HL-60/S4 (cell line): Measurements from ENCODE around the gene DIAPH3.
"Not testable (repeated sequence)": the region's sequence is repeated elsewhere in the genome, so short reads cannot be mapped to it uniquely, and the experiment has no call there.

Experiments used
- in situ Hi-C: fragments of 300-500 bp; cut with MboI; formaldehyde crosslinking; loops from 2 replicates; pipeline ENCODE4 v1.14.3; 2022; ENCODE audit warnings: low sequenced_read_pairs

DIAPH3 gene, protein sequence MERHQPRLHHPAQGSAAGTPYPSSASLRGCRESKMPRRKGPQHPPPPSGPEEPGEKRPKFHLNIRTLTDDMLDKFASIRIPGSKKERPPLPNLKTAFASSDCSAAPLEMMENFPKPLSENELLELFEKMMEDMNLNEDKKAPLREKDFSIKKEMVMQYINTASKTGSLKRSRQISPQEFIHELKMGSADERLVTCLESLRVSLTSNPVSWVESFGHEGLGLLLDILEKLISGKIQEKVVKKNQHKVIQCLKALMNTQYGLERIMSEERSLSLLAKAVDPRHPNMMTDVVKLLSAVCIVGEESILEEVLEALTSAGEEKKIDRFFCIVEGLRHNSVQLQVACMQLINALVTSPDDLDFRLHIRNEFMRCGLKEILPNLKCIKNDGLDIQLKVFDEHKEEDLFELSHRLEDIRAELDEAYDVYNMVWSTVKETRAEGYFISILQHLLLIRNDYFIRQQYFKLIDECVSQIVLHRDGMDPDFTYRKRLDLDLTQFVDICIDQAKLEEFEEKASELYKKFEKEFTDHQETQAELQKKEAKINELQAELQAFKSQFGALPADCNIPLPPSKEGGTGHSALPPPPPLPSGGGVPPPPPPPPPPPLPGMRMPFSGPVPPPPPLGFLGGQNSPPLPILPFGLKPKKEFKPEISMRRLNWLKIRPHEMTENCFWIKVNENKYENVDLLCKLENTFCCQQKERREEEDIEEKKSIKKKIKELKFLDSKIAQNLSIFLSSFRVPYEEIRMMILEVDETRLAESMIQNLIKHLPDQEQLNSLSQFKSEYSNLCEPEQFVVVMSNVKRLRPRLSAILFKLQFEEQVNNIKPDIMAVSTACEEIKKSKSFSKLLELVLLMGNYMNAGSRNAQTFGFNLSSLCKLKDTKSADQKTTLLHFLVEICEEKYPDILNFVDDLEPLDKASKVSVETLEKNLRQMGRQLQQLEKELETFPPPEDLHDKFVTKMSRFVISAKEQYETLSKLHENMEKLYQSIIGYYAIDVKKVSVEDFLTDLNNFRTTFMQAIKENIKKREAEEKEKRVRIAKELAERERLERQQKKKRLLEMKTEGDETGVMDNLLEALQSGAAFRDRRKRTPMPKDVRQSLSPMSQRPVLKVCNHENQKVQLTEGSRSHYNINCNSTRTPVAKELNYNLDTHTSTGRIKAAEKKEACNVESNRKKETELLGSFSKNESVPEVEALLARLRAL

DNA sequence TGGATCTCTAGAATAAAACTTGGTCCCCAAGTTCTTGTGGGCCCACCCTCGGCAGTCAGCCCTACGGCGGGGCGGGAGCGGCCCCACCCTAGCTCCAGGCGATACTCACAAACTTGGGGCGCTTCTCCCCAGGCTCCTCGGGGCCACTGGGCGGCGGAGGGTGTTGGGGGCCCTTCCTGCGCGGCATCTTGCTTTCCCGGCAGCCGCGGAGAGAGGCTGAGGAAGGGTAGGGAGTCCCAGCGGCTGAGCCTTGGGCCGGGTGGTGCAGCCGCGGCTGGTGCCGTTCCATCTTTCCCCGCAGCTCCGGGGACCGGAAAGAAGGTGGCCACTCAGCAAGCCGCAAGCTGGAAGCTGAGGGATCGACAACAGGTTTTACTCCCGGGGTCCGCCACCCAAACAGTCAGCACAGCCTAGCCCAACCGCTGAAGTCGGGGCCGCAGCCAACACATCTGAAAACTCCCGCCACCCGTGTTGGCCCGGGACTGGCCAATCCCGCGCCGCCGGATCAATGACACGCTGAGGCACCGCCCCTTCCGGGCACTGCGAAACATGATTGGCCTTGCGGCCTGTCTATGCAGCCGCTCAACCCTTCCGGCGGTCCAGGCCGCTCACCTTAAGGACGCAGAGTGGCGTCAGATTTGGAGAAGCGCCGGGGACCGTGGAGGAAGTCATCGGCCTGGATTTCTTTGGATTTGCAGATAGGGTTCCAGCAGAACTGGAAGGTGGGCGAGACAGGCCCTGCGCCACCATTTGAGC lies at the start of gene DIAPH3:
TSS of gene DIAPH3 (minus strand) at position 451 of the 756 bp plus-strand sequence. CDS start at position 289, 162 bp downstream.
- in situ Hi-C loops: no loop called here

DNA sequence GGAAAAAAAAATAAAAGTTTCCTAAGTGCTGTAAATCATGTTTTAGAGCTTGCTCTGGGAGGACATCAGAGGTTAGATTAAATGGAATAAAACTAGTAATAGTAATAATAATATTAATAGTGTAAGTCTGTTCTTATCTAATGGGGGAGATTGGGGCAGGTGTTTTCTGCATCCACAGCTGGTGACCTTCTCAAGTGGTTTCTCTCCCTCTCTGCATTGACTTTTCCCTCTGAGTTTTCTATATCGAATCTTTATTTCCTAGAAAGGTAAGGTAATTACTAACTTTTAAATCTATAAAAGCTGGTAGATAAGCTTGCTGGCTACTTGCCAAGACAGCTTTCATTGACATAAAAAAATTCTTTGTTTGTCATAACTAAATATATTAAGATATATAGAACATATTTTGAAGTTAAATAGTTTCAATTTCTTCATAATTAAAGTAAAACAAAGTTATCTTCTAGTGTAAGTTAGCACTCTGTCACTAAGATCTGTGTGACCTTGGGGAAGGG lies 49.6 kb upstream of the DIAPH3 start:
- in situ Hi-C loops: no loop called here

DNA sequence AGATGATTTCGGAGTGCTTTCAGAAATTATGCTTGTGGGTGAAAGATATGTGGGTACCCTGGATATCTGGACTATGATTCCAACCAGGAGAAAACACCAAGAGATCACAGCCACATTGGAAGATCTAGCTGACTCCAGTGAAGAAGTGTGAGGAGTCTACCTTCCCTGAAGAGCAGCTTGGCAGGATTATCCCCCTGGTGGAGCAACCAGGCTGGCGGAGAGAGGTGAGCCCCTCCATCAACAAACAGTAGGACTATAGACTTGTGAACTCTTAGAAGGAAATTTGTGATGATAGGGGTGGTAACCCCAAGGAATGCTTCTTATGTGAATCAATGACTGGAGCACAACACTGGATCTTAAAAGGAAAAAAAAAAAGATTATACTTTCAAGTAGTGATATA lies 47.8 kb upstream of the DIAPH3 start:
- in situ Hi-C loops: no loop called here

DNA sequence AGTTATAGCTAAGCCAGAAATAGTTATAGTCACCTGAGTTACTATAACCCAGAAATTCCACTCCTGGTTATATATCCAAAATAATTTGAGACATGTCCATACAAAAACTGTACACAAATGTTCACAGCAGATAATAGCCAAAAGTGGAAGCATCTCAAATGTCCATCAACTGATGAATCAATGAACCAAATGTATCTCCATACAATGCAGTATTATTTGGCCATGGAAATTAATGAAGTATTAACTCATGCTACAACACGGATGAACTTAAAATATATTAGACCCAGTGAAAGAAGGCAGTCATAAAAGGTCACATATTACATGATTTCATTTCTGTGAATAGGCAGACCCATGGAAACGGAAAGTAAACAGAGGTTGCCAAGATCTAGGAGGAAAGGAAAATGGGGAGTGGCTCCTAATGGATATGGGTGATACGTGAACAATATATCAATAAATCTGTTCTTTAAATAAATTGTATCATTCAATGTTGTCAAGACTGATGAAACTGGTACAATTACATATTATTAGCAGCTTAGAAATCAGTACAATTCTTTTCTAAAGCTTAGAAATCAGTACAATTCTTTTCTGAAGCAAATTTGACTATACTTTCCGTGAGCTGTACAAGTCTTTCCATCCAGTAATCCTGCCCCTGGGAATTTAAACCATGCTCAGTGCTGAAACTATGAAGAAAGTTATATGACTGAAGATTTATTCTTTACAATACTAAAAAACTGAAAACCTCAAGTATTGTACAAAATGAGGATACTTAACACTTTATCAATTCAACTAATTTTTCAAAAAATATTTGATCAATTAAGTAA lies 47.0 kb upstream of the DIAPH3 start:
- in situ Hi-C loops: no loop called here

GRCh38 chr13:60205499-60205898 lies 41.8 kb upstream of the DIAPH3 start:
- in situ Hi-C loops: not testable (repeated sequence)

GRCh38 chr13:60201286-60201685 lies 37.6 kb upstream of the DIAPH3 start:
- in situ Hi-C loops: no loop called here

GRCh38 chr13:60195893-60196292 lies 32.2 kb upstream of the DIAPH3 start:
- in situ Hi-C loops: not testable (repeated sequence)

DNA sequence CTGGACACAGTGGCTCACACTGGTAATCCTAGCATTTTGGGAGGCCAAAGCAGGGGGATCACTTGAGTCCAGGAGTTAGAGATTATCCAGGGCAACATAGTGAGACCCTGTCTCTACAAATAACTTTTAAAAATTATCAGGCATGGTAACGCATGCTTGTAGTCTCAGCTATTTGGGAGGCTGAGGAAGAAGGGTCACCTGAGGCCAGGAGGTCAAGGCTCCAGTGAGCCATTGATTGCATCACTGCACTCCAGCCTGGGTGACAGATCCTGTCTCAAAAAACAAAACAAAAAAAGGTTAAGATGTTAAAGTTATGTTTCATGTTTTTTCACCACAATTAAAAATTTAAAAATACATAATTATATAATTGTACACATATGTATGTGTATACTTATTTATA lies 19.2 kb upstream of the DIAPH3 start:
- in situ Hi-C loops: no loop called here

DNA sequence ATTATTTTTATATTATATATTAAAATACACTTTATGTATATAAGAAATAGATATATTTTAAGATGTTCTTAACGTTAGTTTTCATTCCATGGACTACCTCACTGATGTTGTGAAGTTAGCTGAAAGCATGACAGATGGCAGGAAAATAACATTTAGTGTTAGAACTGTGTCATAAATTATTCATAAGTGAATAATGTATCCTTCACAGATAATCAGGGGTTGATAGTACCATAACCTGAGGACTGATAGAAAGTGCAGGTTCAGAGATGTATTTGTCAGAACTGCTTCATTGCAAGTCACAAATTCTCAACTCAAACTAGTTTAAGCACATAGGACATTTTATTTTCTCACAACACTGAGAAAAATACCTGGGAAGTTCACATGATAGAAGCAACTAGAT lies 14.6 kb upstream of the DIAPH3 start:
- in situ Hi-C loops: no loop called here

DNA sequence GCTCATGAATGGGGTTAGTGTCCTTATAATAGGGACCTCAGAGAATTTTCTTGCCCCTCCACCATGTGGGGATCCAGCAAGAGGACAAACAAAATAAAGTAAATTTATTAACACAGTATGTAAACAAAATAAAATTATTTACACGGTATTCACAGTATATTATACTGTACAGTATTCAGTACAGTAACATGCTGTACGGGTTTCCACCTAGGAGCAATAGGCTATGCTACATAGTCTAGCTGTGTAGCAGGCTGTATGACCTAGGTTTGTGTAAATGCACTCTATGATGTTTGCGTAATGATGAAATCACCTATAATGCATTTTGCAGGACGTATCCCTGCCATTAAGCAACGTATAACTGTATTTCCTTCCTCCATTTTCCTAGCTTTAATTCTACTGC lies 11.8 kb upstream of the DIAPH3 start:
- in situ Hi-C loops: no loop called here

DNA sequence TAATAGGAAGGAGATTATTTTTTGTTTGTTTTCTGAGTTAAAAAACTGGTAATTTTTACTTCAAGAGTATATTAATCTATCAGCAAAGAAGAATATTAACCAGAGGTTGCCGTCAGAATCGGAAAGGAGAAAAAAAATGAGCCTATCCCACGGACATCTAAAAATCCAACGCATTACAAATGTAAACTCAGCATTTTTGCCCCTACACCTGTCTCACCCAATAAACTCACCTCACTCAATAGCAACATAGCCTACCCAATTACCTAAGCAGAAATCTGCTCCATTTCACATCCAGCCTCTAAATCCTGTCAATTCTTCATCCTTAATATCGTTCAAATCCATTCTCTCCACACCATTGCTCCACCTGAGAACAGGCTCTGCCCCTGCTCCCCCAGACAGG lies 10.4 kb upstream of the DIAPH3 start:
- in situ Hi-C loops: no loop called here

GRCh38 chr13:60172111-60172510 lies 8.4 kb upstream of the DIAPH3 start:
- in situ Hi-C loops: no loop called here

GRCh38 chr13:60170414-60170813 lies 6.7 kb upstream of the DIAPH3 start:
- in situ Hi-C loops: no loop called here

GRCh38 chr13:60169239-60170031 lies 5.7 kb upstream of the DIAPH3 start:
- in situ Hi-C loops: no loop called here

DNA sequence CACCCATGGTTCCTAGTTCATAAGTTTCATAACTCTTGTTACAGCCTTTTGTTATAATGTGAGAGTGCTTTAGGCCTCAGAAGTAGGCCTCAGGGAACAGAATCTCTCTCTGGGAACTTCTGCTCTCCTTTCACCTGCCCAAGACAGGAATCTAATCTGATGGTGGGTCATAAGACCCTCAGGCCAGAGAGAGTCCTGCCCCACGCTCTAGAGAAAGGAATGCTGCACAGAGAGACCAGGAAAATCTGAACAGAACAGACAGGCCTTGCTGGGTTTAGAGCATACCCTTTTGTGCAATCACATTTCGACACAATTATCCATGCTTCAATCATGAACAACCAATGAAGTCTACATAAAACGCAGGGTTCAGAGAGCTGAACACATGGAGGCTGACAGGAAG lies 3.4 kb upstream of the DIAPH3 start:
- in situ Hi-C loops: no loop called here

DNA sequence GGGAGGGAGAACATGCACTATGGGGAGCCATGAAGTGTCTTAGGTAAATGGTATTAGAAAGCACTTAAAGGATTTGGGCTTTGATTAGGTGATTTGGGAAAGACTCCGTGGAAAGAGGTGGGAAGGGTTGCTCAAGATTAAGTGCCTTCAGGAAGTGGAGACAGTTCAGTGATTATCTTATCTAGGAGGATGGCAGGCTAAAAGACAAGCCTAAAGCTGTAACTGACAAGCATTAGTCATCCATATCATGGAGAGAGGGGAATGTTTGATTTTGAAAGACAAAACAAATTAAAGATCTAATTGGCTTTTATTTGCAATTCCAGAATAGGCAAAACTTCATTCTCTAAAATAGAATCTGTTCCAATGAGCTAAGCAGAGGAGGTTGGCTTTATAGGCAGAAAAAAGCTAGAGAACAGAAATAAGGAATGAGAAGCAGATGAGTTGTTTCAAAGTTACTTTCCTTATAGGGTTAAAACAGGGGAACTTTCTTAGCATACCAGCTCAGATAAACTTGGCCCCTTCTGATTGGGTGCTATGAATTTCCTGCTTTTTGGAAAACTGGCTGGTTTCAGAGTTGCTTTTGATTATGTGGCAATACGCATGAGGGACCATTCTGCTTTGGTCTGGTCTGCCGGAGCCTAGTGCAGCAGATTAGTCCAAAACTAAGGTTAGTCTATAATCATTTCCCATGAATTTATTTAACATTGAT lies 1.8 kb upstream of the DIAPH3 start:
- in situ Hi-C loops: no loop called here

- in situ Hi-C loops: no loop called here
Observed at GRCh38 chr13:60164234-60164889, 634 bp upstream of the DIAPH3 start.

DNA sequence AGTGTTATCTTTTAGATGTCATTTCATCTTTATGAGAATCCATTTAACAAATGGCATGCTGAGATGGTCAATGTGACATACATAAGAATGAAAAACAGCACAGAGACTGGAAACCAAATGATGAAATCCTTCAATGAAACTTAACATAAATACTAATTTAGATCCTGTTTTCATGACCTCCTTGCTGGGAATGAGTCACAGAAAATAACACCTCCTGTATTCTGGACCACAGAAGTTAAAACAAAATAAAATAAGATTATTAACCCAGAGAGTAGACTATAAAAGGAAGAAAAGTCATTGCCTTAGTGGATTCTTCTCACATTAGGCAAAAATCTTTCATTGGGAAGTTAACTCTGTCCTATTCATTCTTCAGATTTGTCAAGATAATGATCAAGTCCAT lies 1.6 kb downstream of the DIAPH3 start:
- in situ Hi-C loops: no loop called here
